A549 (cell line): Measurements from ENCODE around the gene BAHD1. TPM values are rescaled to one million over a fixed set of nuclear protein-coding genes. Genes with fewer than 3 reads are reported as not detected.

Experiments
- ATAC-seq, 2 experiments: fragments of 200-7000 bp in 1 of 2; fragments of >200 bp in 1 of 2; cut with Nextera tagmentation in 1 of 2; cut with Tn5 transposase in 1 of 2; 3 replicates each; pipeline versions ENCODE4 v1.8.0 to v1.9.1; 2018 to 2020; ENCODE audit warnings: mild to moderate bottlenecking in 1 of 2, moderate library complexity in 1 of 2
- CTCF ChIA-PET: fragments of 300-600 bp; sonication (Branson Sonifier 250); formaldehyde crosslinking; extraction: SDS; loops from one replicate; lab custom pipeline; 2021; ENCODE audit warnings: antibody characterized with exemption, inconsistent platforms; lab: Yijun Ruan, JAX
- POLR2A ChIA-PET: fragments of 350-600 bp; formaldehyde crosslinking; extraction: SDS; loops from one replicate; lab custom pipeline; 2021; ENCODE audit warnings: antibody characterized with exemption, inconsistent platforms; lab: Yijun Ruan, JAX
- DNase-seq, 2 experiments: peaks; one replicate each; pipeline versions ENCODE4 v3.0.0 to v3.0.0-alpha.2; 2011 to 2016; ENCODE audit warnings: low read depth in 1 of 2, low spot score in 1 of 2
- FAIRE-seq: peaks from 2 replicates; lab custom pipeline; 2011; peaks lifted over from hg19 to GRCh38; lab: Jason Lieb, UNC
- H3K27ac ChIP-seq, 2 experiments: fragments of >200 bp; sonication (Bioruptor Twin); formaldehyde crosslinking; 3 replicates each; pipeline ENCODE4 v1.5.1; 2016 to 2017
- H3K4me1 ChIP-seq: fragments of >200 bp; sonication (Bioruptor Twin); formaldehyde crosslinking; 3 replicates; pipeline ENCODE4 v1.6.1; 2016
- H3K4me2 ChIP-seq: fragments of >200 bp; sonication (Bioruptor Twin); formaldehyde crosslinking; 3 replicates; pipeline ENCODE4 v1.6.1; 2016
- H3K4me3 ChIP-seq: fragments of >200 bp; sonication (Bioruptor Twin); formaldehyde crosslinking; 3 replicates; pipeline ENCODE4 v1.5.1; 2016
- H3K9me3 ChIP-seq: fragments of >200 bp; sonication (Bioruptor Twin); formaldehyde crosslinking; 3 replicates; pipeline ENCODE4 v1.6.1; 2016
- CBX8 ChIP-seq: fragments of 200-600 bp; sonication (generic); IDR thresholded peaks from 2 replicates; pipeline ENCODE4 v1.6.1; 2016
- CHD4 ChIP-seq: fragments of 200-600 bp; sonication (generic); IDR thresholded peaks from 2 replicates; pipeline ENCODE4 v1.6.1; 2016; ENCODE audit warnings: antibody characterized with exemption, mild to moderate bottlenecking, borderline replicate concordance
- FOSL2 ChIP-seq, 2 experiments: fragments of 450-650 bp in 1 of 2; fragments of >200 bp in 1 of 2; sonication (Bioruptor Twin) in 1 of 2; formaldehyde crosslinking; IDR thresholded peaks; 2 replicates each; pipeline versions ENCODE4 v1.5.0 to v1.6.1; 2016 to 2020; ENCODE audit warnings: mild to moderate bottlenecking in 1 of 2, moderate library complexity in 1 of 2
- HDAC2 ChIP-seq: fragments of 200-600 bp; sonication (generic); IDR thresholded peaks from 2 replicates; pipeline ENCODE4 v1.6.1; 2016
- HOXA7 ChIP-seq: fragments of 250-450 bp; sonication (Bioruptor Pico); IDR thresholded peaks from 2 replicates; pipeline ENCODE4 v1.5.0; 2020; ENCODE audit warnings: mild to moderate bottlenecking, moderate library complexity
- JUNB ChIP-seq: fragments of >200 bp; sonication (Bioruptor Twin); formaldehyde crosslinking; IDR thresholded peaks from 2 replicates; pipeline ENCODE4 v1.6.1; 2016
- MAZ ChIP-seq: fragments of 150-350 bp; IDR thresholded peaks from 2 replicates; pipeline ENCODE4 v1.6.1; 2014; ENCODE audit warnings: antibody characterized with exemption, low read depth, low read length, borderline replicate concordance
- NPAS2 ChIP-seq: fragments of 250-450 bp; sonication (Bioruptor Pico); IDR thresholded peaks from 2 replicates; pipeline ENCODE4 v1.8.0; 2022; ENCODE audit warnings: mild to moderate bottlenecking, moderate library complexity, borderline replicate concordance
- NR3C1 ChIP-seq: fragments of >200 bp; sonication (Bioruptor Twin); formaldehyde crosslinking; IDR thresholded peaks from 3 replicates; pipeline ENCODE4 v1.6.1; 2017
- RARB ChIP-seq: fragments of 250-450 bp; sonication (Bioruptor Pico); IDR thresholded peaks from 2 replicates; pipeline ENCODE4 v1.8.0; 2021; ENCODE audit warnings: mild to moderate bottlenecking, moderate library complexity
- SMC3 ChIP-seq: fragments of >200 bp; sonication (Bioruptor Twin); formaldehyde crosslinking; IDR thresholded peaks from 3 replicates; pipeline ENCODE4 v1.6.1; 2018; ENCODE audit warnings: inconsistent platforms
- SREBF2 ChIP-seq: fragments of 450-650 bp; IDR thresholded peaks from 2 replicates; pipeline ENCODE4 v1.6.1; 2014; ENCODE audit warnings: mild to moderate bottlenecking, moderate library complexity
- ZC3H11A ChIP-seq: fragments of 450-650 bp; IDR thresholded peaks from 2 replicates; pipeline ENCODE4 v1.6.1; 2014; ENCODE audit warnings: antibody characterized with exemption, mild to moderate bottlenecking
- ZNF302 ChIP-seq: fragments of 250-450 bp; sonication (Bioruptor Pico); IDR thresholded peaks from 2 replicates; pipeline ENCODE4 v1.9.0; 2021; ENCODE audit warnings: inconsistent platforms, mild to moderate bottlenecking, moderate library complexity
- ZSCAN20 ChIP-seq: fragments of 250-450 bp; sonication (Bioruptor Pico); IDR thresholded peaks from 2 replicates; pipeline ENCODE4 v1.8.0; 2022; ENCODE audit warnings: mild to moderate bottlenecking, moderate library complexity
- WGBS: methylation state at CpG from one replicate; pipeline ENCODE4 v1.1.6; 2017; ENCODE audit errors: missing lambda C conversion rate; 5-methylcytosine and 5-hydroxymethylcytosine counted together
- polyA plus RNA-seq, 4 experiments: library from polyadenylated mRNA; depleted of rRNA in 3 of 4; stranded (reverse); fragments of >200 nt; fragmentation: RNase III in 1 of 4; extraction: RNeasy Plus Mini Kit Qiagen cat#74134 plus additional on column Dnase treatment in 1 of 4; gene quantifications; 2 replicates in 3 of 4; 3 replicates in 1 of 4; pipeline ENCODE4 v1.2.3, GENCODE V29; 2011 to 2017
- TF ChIP-seq, protein P1 (sequence below): fragments of >200 bp; sonication (Bioruptor Twin); formaldehyde crosslinking; IDR thresholded peaks from 2 replicates; pipeline ENCODE4 v1.6.1; 2016
- TF ChIP-seq, protein P2 (sequence below): fragments of 450-650 bp; IDR thresholded peaks from 2 replicates; pipeline ENCODE4 v1.6.1; 2014; ENCODE audit warnings: antibody characterized with exemption
- TF ChIP-seq, protein P3 (sequence below): IDR thresholded peaks from 2 replicates; pipeline ENCODE4 v1.6.1; 2012
- TF ChIP-seq, protein P4 (sequence below): fragments of 250-450 bp; sonication (Bioruptor Pico); IDR thresholded peaks from 2 replicates; pipeline ENCODE4 v1.5.0; 2020; ENCODE audit warnings: low read depth, mild to moderate bottlenecking, moderate library complexity

BAHD1 gene
- polyA plus RNA-seq, 2 of the 4 experiments (the other 2 are of a cell fraction) = 2.3 to 11.1 TPM

DNA sequence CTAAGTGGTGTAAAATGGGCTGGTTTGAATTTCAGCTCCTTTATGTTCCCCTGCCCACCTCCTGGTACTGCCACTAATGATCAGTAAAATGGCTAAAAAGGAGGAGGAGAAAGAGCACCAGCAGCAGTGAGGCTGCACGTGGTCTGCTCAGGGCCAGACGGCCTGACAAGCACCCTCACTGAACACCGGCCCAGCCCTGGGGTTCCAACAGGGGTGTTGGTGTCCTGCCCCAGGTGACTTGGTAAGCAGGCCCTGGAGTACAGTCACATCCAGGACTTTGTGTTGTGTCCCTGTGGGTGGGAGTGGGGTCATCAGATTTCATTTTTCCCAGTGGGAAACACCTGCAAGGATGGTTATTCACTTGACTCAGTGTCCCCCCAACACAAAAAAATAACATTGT lies 5.4 kb downstream of the BAHD1 start:
- CTCF ChIA-PET = no interaction called here

DNA sequence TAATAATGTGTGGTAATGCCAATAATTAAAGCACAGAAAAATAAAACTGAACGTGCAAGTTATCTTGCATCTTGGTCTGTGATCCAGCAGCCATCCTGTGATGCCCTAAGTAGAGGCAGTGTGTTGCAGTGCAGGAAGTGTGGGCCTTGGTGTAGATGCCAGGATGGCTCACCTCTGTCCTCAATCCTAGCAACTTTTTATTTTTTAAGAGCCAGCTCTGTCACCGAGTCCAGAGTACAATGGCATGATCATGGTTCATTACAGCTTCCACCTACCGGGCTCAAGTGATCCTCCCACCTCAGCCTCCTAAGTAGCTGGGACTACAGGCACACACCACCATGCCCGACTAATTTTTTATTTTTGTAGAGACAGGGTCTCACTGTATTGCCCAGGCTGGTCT lies 7.6 kb downstream of the BAHD1 start:
- ATAC-seq = no peak
- Histone ChIP-seq H3K4me3 (no peak overlapping the region), H3K27ac (no peak overlapping the region), H3K4me2 (no peak overlapping the region), H3K4me1 (peaks cover 14% of the 10 kb centered on the region), H3K9me3 (no peaks in the 10 kb centered on the region)
- ChIA-PET POLR2A (no interaction called here), CTCF (interaction anchor here (0.8 kb wide), 1 partner anchor 58 kb away, joined by 3 read pairs; no protein-coding TSS in a partner anchor)
- WGBS = 96% methylated on average over 4 of the region's 4 CpGs
- FAIRE-seq = no peak
- TF ChIP-seq ZNF302 (no peak), HDAC2 (no peak), RARB (CRISPR knock-in tag) (no peak), NR3C1 (no peak), HOXA7 (CRISPR knock-in tag) (no peak), ZSCAN20 (no peak), MAZ (no peak), JUNB (no peak), ZC3H11A (no peak)
- TF ChIP-seq, protein P1, sequence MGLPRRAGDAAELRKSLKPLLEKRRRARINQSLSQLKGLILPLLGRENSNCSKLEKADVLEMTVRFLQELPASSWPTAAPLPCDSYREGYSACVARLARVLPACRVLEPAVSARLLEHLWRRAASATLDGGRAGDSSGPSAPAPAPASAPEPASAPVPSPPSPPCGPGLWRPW = no peak
- TF ChIP-seq, protein P2, sequence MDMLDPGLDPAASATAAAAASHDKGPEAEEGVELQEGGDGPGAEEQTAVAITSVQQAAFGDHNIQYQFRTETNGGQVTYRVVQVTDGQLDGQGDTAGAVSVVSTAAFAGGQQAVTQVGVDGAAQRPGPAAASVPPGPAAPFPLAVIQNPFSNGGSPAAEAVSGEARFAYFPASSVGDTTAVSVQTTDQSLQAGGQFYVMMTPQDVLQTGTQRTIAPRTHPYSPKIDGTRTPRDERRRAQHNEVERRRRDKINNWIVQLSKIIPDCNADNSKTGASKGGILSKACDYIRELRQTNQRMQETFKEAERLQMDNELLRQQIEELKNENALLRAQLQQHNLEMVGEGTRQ = no peak
- no peak for DNase-seq

More for the DNA sequence above, 5.4 kb downstream of the BAHD1 start:
- TF ChIP-seq, protein P3, sequence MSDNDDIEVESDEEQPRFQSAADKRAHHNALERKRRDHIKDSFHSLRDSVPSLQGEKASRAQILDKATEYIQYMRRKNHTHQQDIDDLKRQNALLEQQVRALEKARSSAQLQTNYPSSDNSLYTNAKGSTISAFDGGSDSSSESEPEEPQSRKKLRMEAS = no peak
- TF ChIP-seq CBX8 (no peak), SREBF2 (no peak), CHD4 (no peak), SMC3 (no peak), NPAS2 (CRISPR knock-in tag) (no peak), FOSL2 (IDR thresholded peaks at IDR 0.05) (no peak), FOSL2 (CRISPR knock-in tag; IDR thresholded peaks at IDR 0.05) (no peak)
- TF ChIP-seq, protein P1 = no peak
- TF ChIP-seq, protein P2 = no peak
- TF ChIP-seq, protein P4, sequence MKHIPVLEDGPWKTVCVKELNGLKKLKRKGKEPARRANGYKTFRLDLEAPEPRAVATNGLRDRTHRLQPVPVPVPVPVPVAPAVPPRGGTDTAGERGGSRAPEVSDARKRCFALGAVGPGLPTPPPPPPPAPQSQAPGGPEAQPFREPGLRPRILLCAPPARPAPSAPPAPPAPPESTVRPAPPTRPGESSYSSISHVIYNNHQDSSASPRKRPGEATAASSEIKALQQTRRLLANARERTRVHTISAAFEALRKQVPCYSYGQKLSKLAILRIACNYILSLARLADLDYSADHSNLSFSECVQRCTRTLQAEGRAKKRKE = no peak
- POLR2A ChIA-PET = no interaction called here
- no peak overlapping the region for H3K4me2 ChIP-seq
- H3K27ac ChIP-seq = no peak overlapping the region; a peak in 1 of 6 replicates
- ATAC-seq (no peak), FAIRE-seq (no peak), DNase-seq (no peak)
- WGBS = 81% methylated on average over 3 of the region's 3 CpGs
- H3K9me3 ChIP-seq = no peaks in the 10 kb centered on the region
- H3K4me1 ChIP-seq = peaks cover 12% of the 10 kb centered on the region
- no peak overlapping the region for H3K4me3 ChIP-seq

DNA sequence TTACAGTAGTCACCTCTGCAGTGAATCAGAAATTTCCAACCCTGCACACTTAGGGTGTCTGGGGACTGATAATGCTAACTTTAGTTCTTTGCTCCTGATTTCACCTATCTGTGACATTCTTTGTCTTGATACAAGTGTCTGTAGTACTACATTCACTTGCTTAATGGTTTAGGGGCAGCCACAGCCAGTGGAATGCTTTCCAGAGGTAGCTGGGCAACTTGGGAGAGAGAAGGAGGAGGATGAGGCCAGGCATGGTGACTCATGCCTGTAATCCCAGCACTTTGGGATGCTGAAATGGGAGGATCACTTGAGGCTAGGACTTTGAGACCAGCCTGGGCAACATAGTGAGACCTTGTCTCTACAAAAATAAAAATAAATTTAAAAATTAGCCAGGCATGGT lies 8.5 kb downstream of the BAHD1 start:
- no peak for DNase-seq
- 0 out of 3 replicates have a peak overlapping the region, but pooled peaks have one; percentile 23 for H3K4me2 ChIP-seq
- H3K4me3 ChIP-seq = no peak overlapping the region
- no peak for ATAC-seq
- TF ChIP-seq CBX8 = no peak
- peaks cover 20% of the 10 kb centered on the region for H3K4me1 ChIP-seq
- ChIA-PET CTCF (interaction anchor here (0.8 to 1.5 kb wide), 3 partner anchors 9 to 58 kb away, joined by 3 to 4 read pairs (median 3); no protein-coding TSS in a partner anchor), POLR2A (no interaction called here)
- H3K27ac ChIP-seq = no peak overlapping the region
- no peak for FAIRE-seq
- H3K9me3 ChIP-seq = no peaks in the 10 kb centered on the region
